HFFc6 (cell line): ENCODE results near the gene SPTAN1. TPM values are rescaled to one million over a fixed set of nuclear protein-coding genes. Genes with fewer than 3 reads are reported as not detected.

Experiments
- DNase-seq: peaks from one replicate; pipeline ENCODE4 v3.0.0-alpha.2; 2018
- H3K27ac Mint-ChIP-seq: 2 replicates; pipeline ENCODE4 v1.8.0; 2020; ENCODE audit warnings: mild to moderate bottlenecking, mixed read lengths
- H3K27me3 Mint-ChIP-seq: 2 replicates; pipeline ENCODE4 v1.8.0; 2021; ENCODE audit warnings: mild to moderate bottlenecking, moderate library complexity, mixed read lengths; ENCODE audit not compliant: insufficient read depth
- H3K36me3 Mint-ChIP-seq: 2 replicates; pipeline ENCODE4 v1.8.0; 2021; ENCODE audit warnings: low read depth, mixed read lengths
- H3K4me1 Mint-ChIP-seq: 2 replicates; pipeline ENCODE4 v1.8.0; 2020; ENCODE audit warnings: low read depth, mixed read lengths
- H3K4me3 Mint-ChIP-seq: 2 replicates; pipeline ENCODE4 v1.8.0; 2020; ENCODE audit warnings: mild to moderate bottlenecking, moderate library complexity, mixed read lengths
- H3K9me3 Mint-ChIP-seq: 2 replicates; pipeline ENCODE4 v1.8.0; 2020; ENCODE audit warnings: mild to moderate bottlenecking, mixed read lengths
- CTCF ChIP-seq: fragments of 200-600 bp; sonication (generic); IDR thresholded peaks from 2 replicates; pipeline ENCODE4 v1.5.0; 2021; ENCODE audit warnings: antibody characterized with exemption, mild to moderate bottlenecking
- total RNA-seq, 6 experiments: library from RNA; stranded (reverse); fragmentation: NEBNext Ultra II Directional; extraction: Animal tissue kit (Norgen Biotek cat#: 25700); gene quantifications; 2 replicates in 1 of 6; 3 replicates in 5 of 6; pipeline ENCODE4 v1.2.3, GENCODE V29; 2021

Gene SPTAN1
- total RNA-seq, 6 experiments from 2014 or later, result 316 to 368 (median 327) TPM

GRCh38 chr9:128593856-128594255, 41.5 kb downstream of the SPTAN1 start:
- DNase-seq, result no peak
- no peak overlapping the region for H3K4me3 Mint-ChIP-seq
- peaks cover 4% of the 10 kb centered on the region for H3K27me3 Mint-ChIP-seq
- peaks cover 30% of the 10 kb centered on the region for H3K36me3 Mint-ChIP-seq
- no peaks in the 10 kb centered on the region for H3K4me1 Mint-ChIP-seq
- no peak for TF ChIP-seq CTCF
- no peaks in the 10 kb centered on the region for H3K9me3 Mint-ChIP-seq
- no peak overlapping the region for H3K27ac Mint-ChIP-seq

- H3K4me3 Mint-ChIP-seq, result no peak overlapping the region
- no peaks in the 10 kb centered on the region for H3K9me3 Mint-ChIP-seq
- H3K27ac Mint-ChIP-seq, result no peak overlapping the region
- no peak for TF ChIP-seq CTCF
- H3K27me3 Mint-ChIP-seq, result peaks cover 2% of the 10 kb centered on the region
- no peaks in the 10 kb centered on the region for H3K4me1 Mint-ChIP-seq
- no peak for DNase-seq
- H3K36me3 Mint-ChIP-seq, result peaks cover 33% of the 10 kb centered on the region
These were observed 43.1 kb downstream of the SPTAN1 start for GRCh38 chr9:128595471-128595870.

- no peaks in the 10 kb centered on the region for H3K9me3 Mint-ChIP-seq
These were observed 47.7 kb downstream of the SPTAN1 start for GRCh38 chr9:128600099-128600498.

GRCh38 chr9:128603697-128604096, 51.3 kb downstream of the SPTAN1 start:
- Mint-ChIP-seq H3K27me3 (no peaks in the 10 kb centered on the region; the same call in 1 of the 2 replicates), H3K4me1 (no peaks in the 10 kb centered on the region), H3K9me3 (no peaks in the 10 kb centered on the region), H3K36me3 (peaks cover 54% of the 10 kb centered on the region), H3K27ac (no peak overlapping the region; the same call in 1 of the 2 replicates), H3K4me3 (no peak overlapping the region; the same call in 1 of the 2 replicates)
- DNase-seq, result no peak
- TF ChIP-seq CTCF, result no peak

More at GRCh38 chr9:128600099-128600498, 47.7 kb downstream of the SPTAN1 start:
- peaks cover 2% of the 10 kb centered on the region; the same call in 1 of the 2 replicates for H3K27me3 Mint-ChIP-seq
- H3K27ac Mint-ChIP-seq, result no peak overlapping the region
- TF ChIP-seq CTCF, result no peak
- DNase-seq, result no peak
- H3K4me1 Mint-ChIP-seq, result no peaks in the 10 kb centered on the region
- H3K36me3 Mint-ChIP-seq, result peaks cover 45% of the 10 kb centered on the region
- no peak overlapping the region for H3K4me3 Mint-ChIP-seq

GRCh38 chr9:128607642-128608350, 55.4 kb downstream of the SPTAN1 start:
- Mint-ChIP-seq H3K4me1 (no peaks in the 10 kb centered on the region), H3K4me3 (no peak overlapping the region), H3K27ac (no peak overlapping the region), H3K36me3 (peaks cover 68% of the 10 kb centered on the region), H3K9me3 (no peaks in the 10 kb centered on the region), H3K27me3 (peaks cover 4% of the 10 kb centered on the region)
- no peak for DNase-seq
- TF ChIP-seq CTCF, result no peak
